ENCODE data around the gene CHRDL1. TPM values are rescaled to one million over a fixed set of nuclear protein-coding genes. Genes with fewer than 3 reads are reported as not detected.

The CHRDL1 gene
- total and polyA plus RNA-seq, 2 of the 13 experiments (the other 11 are each of a cell fraction or from before 2014, with no cell fraction given): not detected

DNA sequence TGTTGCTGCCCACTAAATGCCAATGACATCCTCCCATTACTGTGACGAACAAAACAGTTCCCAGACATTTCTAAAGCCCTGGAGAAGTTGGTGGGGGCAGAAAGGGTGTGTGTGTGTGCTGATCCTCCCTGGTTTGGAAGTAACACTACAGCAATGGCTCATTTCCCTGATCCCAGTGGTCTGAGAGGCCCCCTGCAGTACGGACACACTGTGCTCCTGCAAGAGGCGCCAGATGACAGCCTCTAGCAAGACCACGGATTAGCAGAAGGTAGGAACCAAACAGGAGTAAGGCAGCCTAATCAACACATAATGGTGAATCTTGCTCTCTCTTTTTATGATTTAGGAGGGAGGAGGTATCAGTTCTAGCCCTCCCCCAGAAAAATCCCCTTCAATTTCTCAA is 49.6 kb downstream of the CHRDL1 start:
- TF ChIP-seq, protein P1, sequence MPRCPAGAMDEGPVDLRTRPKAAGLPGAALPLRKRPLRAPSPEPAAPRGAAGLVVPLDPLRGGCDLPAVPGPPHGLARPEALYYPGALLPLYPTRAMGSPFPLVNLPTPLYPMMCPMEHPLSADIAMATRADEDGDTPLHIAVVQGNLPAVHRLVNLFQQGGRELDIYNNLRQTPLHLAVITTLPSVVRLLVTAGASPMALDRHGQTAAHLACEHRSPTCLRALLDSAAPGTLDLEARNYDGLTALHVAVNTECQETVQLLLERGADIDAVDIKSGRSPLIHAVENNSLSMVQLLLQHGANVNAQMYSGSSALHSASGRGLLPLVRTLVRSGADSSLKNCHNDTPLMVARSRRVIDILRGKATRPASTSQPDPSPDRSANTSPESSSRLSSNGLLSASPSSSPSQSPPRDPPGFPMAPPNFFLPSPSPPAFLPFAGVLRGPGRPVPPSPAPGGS (CRISPR knock-in tag; IDR thresholded peaks at IDR 0.05): no peak
- TF ChIP-seq, protein P2, sequence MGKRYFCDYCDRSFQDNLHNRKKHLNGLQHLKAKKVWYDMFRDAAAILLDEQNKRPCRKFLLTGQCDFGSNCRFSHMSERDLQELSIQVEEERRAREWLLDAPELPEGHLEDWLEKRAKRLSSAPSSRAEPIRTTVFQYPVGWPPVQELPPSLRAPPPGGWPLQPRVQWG (CRISPR knock-in tag; IDR thresholded peaks at IDR 0.05; ENCODE audit: borderline replicate concordance, low read depth): no peak
- TF ChIP-seq HES4 (CRISPR knock-in tag; IDR thresholded peaks at IDR 0.05; ENCODE audit: borderline replicate concordance): no peak
- TF ChIP-seq ZFP62 (CRISPR knock-in tag; IDR thresholded peaks at IDR 0.05): no peak
- TF ChIP-seq SNRNP70 (IDR thresholded peaks at IDR 0.05; ENCODE audit: low read depth, low read length): no peak
- TF ChIP-seq U2AF1 (optimal IDR thresholded peaks at IDR 0.05; ENCODE audit: low read depth, low read length): no peak
- no peak for TF ChIP-seq THYN1 (CRISPR knock-in tag; IDR thresholded peaks at IDR 0.05; ENCODE audit: borderline replicate concordance, low read depth)
- TF ChIP-seq ZNF230 (CRISPR knock-in tag; IDR thresholded peaks at IDR 0.05): no peak
- TF ChIP-seq SMAD3 (CRISPR knock-in tag; IDR thresholded peaks at IDR 0.05): no peak
- TF ChIP-seq ZNF496 (CRISPR knock-in tag; IDR thresholded peaks at IDR 0.05; ENCODE audit: insufficient replicate concordance): no peak
- TF ChIP-seq, protein P3, sequence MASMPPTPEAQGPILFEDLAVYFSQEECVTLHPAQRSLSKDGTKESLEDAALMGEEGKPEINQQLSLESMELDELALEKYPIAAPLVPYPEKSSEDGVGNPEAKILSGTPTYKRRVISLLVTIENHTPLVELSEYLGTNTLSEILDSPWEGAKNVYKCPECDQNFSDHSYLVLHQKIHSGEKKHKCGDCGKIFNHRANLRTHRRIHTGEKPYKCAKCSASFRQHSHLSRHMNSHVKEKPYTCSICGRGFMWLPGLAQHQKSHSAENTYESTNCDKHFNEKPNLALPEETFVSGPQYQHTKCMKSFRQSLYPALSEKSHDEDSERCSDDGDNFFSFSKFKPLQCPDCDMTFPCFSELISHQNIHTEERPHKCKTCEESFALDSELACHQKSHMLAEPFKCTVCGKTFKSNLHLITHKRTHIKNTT (CRISPR knock-in tag; IDR thresholded peaks at IDR 0.05): no peak
- TF ChIP-seq ZNF460 (CRISPR knock-in tag; IDR thresholded peaks at IDR 0.05; ENCODE audit: borderline replicate concordance): no peak
- TF ChIP-seq FLYWCH1 (CRISPR knock-in tag; IDR thresholded peaks at IDR 0.05): no peak
- no peak for TF ChIP-seq ZC3H4 (CRISPR knock-in tag; IDR thresholded peaks at IDR 0.05; ENCODE audit: borderline replicate concordance)
- TF ChIP-seq, protein P4, sequence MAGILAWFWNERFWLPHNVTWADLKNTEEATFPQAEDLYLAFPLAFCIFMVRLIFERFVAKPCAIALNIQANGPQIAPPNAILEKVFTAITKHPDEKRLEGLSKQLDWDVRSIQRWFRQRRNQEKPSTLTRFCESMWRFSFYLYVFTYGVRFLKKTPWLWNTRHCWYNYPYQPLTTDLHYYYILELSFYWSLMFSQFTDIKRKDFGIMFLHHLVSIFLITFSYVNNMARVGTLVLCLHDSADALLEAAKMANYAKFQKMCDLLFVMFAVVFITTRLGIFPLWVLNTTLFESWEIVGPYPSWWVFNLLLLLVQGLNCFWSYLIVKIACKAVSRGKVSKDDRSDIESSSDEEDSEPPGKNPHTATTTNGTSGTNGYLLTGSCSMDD (CRISPR knock-in tag; IDR thresholded peaks at IDR 0.05): no peak
- TF ChIP-seq KDM2A (CRISPR knock-in tag; IDR thresholded peaks at IDR 0.05; ENCODE audit: borderline replicate concordance, low read depth): no peak
- ATAC-seq (no peak), DNase-seq (ENCODE audit: low spot score) (no peak), FAIRE-seq (no peak)
- Histone ChIP-seq H3K4me1 (ENCODE audit: insufficient read depth, low read length) (no peaks in the 10 kb centered on the region), H3K36me3 (replicated peaks in 1 of 2; ENCODE audit: control insufficient read depth in 1 of 2, insufficient read depth in 2 of 2, low read length in 2 of 2) (no peaks in the 10 kb centered on the region), H3K9me3 (ENCODE audit: low read length) (no peaks in the 10 kb centered on the region), H3K4me2 (ENCODE audit: low read depth, low read length) (no peak overlapping the region), H3K9ac (ENCODE audit: insufficient read depth, low read depth, low read length) (no peak overlapping the region), H3K4me3 (replicated peaks in 1 of 3; ENCODE audit: insufficient read depth in 1 of 3, low read depth in 2 of 3, low read length in 3 of 3) (no peak overlapping the region), H2AFZ (ENCODE audit: low read length) (no peak overlapping the region), H3K27ac (ENCODE audit: extremely low read length, insufficient read depth, low read length) (no peak overlapping the region), H4K20me1 (ENCODE audit: insufficient read depth, low read length) (no peaks in the 10 kb centered on the region), H3K27me3 (ENCODE audit: control insufficient read depth in 1 of 2, insufficient read depth in 2 of 2, low read length in 2 of 2) (peaks cover 0 to 4% of the 10 kb centered on the region in 2 experiments; a peak in 1 of 5 replicates), H3K79me2 (ENCODE audit: insufficient read depth, low read length) (no peaks in the 10 kb centered on the region)
- BruUV-seq (replicated peaks): no TSS peak
- intact Hi-C loops (cut with micrococcal nuclease; ENCODE audit: unreplicated experiment): no loop called here
- in situ Hi-C loops (cut with HindIII; ENCODE audit: extremely low pct_ligation_motif_present, low pct_unique_long_range_greater_than_20kb): no loop called here
- WGBS (ENCODE audit: low lambda C conversion rate): 0% methylated on average over 1 of the region's 4 CpGs
- ChIA-PET POLR2A (no interaction called here), CTCF (ENCODE audit: low intra/inter-chr PET ratio, low total read pairs) (no interaction called here)
